ENCODE results near the gene ZFYVE21.
"Not testable (repeated sequence)": the region's sequence is repeated elsewhere in the genome, so short reads cannot be mapped to it uniquely, and the experiment has no call there.

ZFYVE21 gene

DNA sequence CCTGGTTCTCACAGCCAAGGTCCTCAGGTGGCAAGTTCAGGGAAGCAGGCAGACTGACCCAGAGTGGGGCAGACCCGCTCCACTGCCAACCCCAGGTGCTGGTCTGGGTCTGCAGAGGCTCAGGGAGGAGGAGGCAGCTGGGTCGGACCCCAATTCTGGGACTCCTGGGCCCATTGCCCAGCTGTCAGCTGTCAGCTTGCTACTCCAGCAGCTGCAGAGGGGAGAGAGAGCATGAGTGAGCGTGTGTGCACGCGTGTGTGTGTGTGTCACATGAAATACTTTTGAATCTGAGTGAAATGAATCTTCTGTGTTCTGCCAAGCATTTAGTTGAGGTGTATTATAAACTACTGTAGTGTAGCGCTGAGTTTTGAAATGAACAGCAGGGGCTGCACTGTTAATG is 31.1 kb upstream of the ZFYVE21 start:
- no peaks in the 10 kb centered on the region for H3K27me3 ChIP-seq (ENCODE audit: low read depth, low read length)
- H3K4me3 ChIP-seq (ENCODE audit: low read depth in 1 of 2, low read length in 2 of 2): no peak overlapping the region
- no peaks in the 10 kb centered on the region for H3K9me3 ChIP-seq (ENCODE audit: control insufficient read depth in 1 of 2, low read length in 2 of 2)
- peaks cover 57 to 62% of the 10 kb centered on the region in 2 donors for H3K36me3 ChIP-seq (ENCODE audit: control insufficient read depth in 1 of 2, insufficient read depth in 2 of 2, low read length in 2 of 2)
- H3K27ac ChIP-seq (ENCODE audit: low read length): no peak overlapping the region
- peaks cover 0 to 14% of the 10 kb centered on the region in 2 donors for H3K4me1 ChIP-seq (ENCODE audit: control insufficient read depth in 1 of 2, insufficient read depth in 2 of 2, low read length in 2 of 2)

DNA sequence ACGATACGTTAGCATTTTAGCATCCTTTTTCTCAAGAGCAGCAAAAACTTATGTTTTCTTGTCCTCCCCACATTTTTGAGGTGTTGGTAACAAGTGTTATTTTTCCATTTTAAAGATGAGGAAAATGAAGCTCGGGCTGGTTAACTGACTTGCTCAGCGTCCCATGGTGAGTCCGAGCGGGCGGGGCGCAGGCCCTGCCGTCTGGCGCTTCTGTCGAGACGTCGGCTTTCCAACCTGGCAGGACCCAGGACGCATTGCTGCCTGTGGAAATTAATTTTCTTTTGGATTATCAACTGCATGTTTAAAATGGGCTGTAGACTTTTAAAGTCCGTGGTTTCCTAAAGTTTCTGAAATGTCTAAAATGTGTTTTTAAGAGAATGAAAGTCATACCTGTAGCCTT is 30.7 kb upstream of the ZFYVE21 start:
- H3K4me3 ChIP-seq (ENCODE audit: low read depth in 1 of 2, low read length in 2 of 2): no peak overlapping the region
- H3K36me3 ChIP-seq (ENCODE audit: control insufficient read depth in 1 of 2, insufficient read depth in 2 of 2, low read length in 2 of 2): peaks cover 53 to 58% of the 10 kb centered on the region in 2 donors
- H3K27me3 ChIP-seq (ENCODE audit: low read depth, low read length): no peaks in the 10 kb centered on the region
- H3K9me3 ChIP-seq (ENCODE audit: control insufficient read depth in 1 of 2, low read length in 2 of 2): no peaks in the 10 kb centered on the region
- H3K4me1 ChIP-seq (ENCODE audit: control insufficient read depth in 1 of 2, insufficient read depth in 2 of 2, low read length in 2 of 2): peaks cover 0 to 17% of the 10 kb centered on the region in 2 donors
- no peak overlapping the region for H3K27ac ChIP-seq (ENCODE audit: low read length)

DNA sequence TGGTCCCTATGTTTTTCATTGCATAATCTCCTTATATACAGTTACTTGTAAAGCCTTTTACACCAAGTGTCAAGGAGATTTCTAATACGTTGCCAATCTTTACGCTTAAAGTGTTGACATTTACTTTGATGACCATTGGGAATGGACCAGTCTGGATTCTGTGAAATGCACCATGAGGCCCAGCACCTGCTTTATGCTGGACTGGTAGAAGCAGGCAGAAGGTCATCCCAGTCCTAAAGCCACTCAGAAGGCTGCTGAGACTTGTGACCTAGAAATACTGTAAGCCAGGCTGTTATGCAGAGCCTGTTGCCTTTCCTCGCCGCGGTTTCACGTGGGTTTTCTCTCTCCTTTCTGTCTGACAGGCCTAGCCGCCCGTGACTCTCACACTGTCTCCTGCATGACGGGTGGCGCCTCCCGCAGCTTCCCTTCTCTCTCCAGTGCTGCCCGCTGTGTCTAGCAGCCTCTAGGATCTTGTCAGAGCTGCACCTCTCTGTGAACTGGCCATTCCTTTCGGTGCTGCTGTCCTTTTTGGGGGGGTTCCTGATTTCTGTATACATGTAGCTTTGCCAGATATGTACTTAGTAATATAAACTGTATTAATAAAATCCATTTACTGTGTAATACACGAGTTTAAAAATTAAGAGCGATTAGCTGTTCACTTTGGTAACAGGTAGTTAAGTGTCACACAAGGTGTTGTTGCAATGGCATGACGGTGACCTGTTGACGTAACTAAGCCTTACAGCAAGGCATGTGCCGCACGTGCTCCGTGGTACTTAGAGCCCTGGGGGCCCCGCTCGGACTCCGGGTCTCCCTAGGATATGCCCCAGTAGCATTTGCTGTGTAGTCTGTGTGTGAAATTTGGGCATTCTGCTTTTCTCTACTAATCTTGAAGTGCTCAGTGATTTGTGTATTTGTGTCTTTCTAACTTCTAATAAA is 30.1 kb upstream of the ZFYVE21 start:
- Histone ChIP-seq H3K9me3 (ENCODE audit: control insufficient read depth in 1 of 2, low read length in 2 of 2) (no peaks in the 10 kb centered on the region), H3K36me3 (ENCODE audit: control insufficient read depth in 1 of 2, insufficient read depth in 2 of 2, low read length in 2 of 2) (peaks cover 53 to 54% of the 10 kb centered on the region in 2 donors), H3K27ac (ENCODE audit: low read length) (no peak overlapping the region), H3K27me3 (ENCODE audit: low read depth, low read length) (no peaks in the 10 kb centered on the region), H3K4me3 (ENCODE audit: low read depth in 1 of 2, low read length in 2 of 2) (no peak overlapping the region), H3K4me1 (ENCODE audit: control insufficient read depth in 1 of 2, insufficient read depth in 2 of 2, low read length in 2 of 2) (peaks cover 0 to 17% of the 10 kb centered on the region in 2 donors)

DNA sequence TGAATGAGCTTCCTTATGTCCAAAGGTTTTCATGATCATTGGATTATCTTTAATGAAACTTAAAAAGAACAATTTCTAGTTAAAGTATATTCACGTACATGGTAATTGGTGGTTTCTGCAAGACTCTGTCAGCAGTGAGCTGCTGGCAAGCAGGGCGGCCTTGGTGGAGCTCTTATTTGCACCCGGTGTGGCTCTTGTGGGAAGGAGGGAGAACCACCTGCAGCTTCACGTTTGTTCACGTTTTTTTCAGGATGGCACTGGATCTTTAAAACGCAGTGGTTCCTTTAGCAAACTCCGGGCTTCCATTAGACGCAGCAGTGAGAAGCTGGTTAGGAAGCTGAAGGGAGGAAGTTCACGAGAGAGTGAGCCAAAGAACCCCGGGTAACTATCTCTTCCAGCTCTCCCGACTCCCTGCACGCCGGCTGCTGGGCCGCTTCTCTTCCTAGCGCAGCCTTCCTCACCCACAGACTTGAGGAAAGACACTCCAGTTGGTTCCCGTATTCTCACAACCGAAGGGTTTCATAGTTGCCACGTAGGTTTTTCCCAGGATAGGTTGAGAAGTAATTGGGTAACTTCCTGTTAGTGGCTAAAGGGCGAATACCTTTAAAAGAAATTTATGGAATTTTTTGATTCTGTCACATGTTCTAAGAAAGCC is 28.7 kb upstream of the ZFYVE21 start:
- Histone ChIP-seq H3K9me3 (ENCODE audit: control insufficient read depth in 1 of 2, low read length in 2 of 2) (no peaks in the 10 kb centered on the region), H3K27me3 (ENCODE audit: low read depth, low read length) (no peaks in the 10 kb centered on the region), H3K4me1 (ENCODE audit: control insufficient read depth in 1 of 2, insufficient read depth in 2 of 2, low read length in 2 of 2) (peaks cover 0 to 17% of the 10 kb centered on the region in 2 donors), H3K27ac (ENCODE audit: low read length) (no peak overlapping the region), H3K4me3 (ENCODE audit: low read depth in 1 of 2, low read length in 2 of 2) (no peak overlapping the region), H3K36me3 (ENCODE audit: control insufficient read depth in 1 of 2, insufficient read depth in 2 of 2, low read length in 2 of 2) (peaks cover 45 to 47% of the 10 kb centered on the region in 2 donors)

DNA sequence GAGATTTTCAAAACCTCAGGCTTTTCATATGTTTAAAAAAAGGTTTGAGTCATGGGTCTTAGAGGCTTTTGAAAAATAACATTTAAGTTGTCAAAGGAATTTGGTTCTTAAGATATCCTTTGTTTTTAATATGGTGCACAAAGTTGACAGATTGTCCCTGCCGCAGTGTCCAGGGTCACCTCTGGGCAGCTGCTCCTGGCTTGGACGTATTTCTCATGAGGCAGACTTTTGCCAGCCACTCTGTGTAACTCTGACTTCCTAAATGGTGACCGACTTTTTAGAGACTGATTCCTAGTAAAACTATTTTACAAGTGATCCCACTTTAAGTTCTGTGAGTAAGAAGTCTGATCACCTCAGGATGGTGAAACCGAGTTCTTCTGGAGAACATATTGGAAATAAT is 27.9 kb upstream of the ZFYVE21 start:
- H3K27me3 ChIP-seq (ENCODE audit: low read depth, low read length): no peaks in the 10 kb centered on the region
- no peak overlapping the region for H3K4me3 ChIP-seq (ENCODE audit: low read depth in 1 of 2, low read length in 2 of 2)
- H3K36me3 ChIP-seq (ENCODE audit: control insufficient read depth in 1 of 2, insufficient read depth in 2 of 2, low read length in 2 of 2): peaks cover 45 to 53% of the 10 kb centered on the region in 2 donors
- no peaks in the 10 kb centered on the region for H3K9me3 ChIP-seq (ENCODE audit: control insufficient read depth in 1 of 2, low read length in 2 of 2)
- peaks cover 0 to 17% of the 10 kb centered on the region in 2 donors for H3K4me1 ChIP-seq (ENCODE audit: control insufficient read depth in 1 of 2, insufficient read depth in 2 of 2, low read length in 2 of 2)
- H3K27ac ChIP-seq (ENCODE audit: low read length): no peak overlapping the region

DNA sequence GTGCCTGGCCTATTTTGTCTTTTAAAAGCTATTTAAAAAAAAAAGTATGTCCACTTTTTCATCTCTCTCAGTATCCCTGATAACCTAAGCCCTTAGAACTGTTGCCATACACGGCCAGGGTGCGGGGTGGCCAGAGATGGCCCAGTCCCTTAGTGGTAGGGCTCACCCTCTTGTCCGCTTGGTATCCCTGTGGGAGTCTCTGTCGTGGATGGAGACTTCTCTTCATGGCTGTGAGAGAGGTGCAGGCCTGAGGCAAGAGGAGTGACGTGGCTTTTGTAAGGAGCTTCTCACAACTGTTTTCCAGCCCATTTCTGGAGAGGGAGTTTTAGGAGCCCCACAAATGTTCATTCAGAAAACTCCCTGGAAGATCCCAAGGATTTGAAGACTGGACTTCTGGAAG is 27.2 kb upstream of the ZFYVE21 start:
- Histone ChIP-seq H3K27ac (ENCODE audit: low read length) (no peak overlapping the region), H3K4me1 (ENCODE audit: control insufficient read depth in 1 of 2, insufficient read depth in 2 of 2, low read length in 2 of 2) (peaks cover 0 to 17% of the 10 kb centered on the region in 2 donors), H3K36me3 (ENCODE audit: control insufficient read depth in 1 of 2, insufficient read depth in 2 of 2, low read length in 2 of 2) (peaks cover 41 to 53% of the 10 kb centered on the region in 2 donors), H3K27me3 (ENCODE audit: low read depth, low read length) (no peaks in the 10 kb centered on the region), H3K4me3 (ENCODE audit: low read depth in 1 of 2, low read length in 2 of 2) (no peak overlapping the region), H3K9me3 (ENCODE audit: control insufficient read depth in 1 of 2, low read length in 2 of 2) (no peaks in the 10 kb centered on the region)

DNA sequence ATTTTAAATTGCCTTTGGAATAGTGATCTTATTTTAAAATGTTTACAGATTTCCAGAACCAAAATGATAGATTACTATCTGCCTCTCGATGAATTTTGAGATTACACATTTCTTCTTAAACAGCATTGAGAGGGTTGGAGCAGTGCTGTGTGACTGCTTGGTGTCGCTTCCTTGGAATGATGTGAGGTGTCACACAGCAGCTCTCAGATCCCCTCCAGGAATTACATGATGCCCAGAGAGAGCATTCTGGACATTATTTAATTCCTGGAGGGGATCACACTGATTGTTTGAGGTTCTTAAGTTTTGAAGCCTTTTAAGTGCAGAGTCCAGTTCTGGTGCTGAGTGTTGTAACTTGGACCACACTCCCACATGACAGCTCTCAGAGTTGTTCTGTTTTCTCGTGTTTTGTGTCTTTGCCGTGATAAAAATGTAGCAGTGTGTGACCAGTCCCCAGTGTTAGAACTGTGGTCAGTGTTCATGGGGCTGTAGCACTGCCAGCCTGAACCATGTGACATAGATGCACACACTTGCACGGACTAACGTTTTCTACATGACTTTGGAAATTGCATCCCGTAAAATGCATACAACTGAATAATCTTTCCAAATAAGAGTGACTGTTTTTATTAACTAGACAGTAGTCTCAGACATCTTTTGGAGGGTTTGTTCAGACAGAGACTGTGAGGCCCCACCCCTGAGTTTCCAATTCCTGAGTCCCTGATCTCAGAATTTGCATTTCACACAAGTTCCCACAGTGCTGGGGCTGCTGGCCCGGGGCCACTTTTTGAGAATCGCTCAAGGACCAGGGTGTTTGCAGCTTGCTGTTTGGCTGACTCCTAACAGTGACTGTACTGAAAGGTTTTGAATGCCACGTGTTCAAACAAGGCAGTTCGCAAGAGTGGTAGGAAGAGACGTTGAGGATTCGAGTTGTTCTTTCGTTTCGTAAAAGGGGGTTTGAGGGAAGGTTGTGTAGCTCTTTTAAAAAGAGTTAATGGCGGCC is 26.4 kb upstream of the ZFYVE21 start:
- Histone ChIP-seq H3K9me3 (ENCODE audit: control insufficient read depth in 1 of 2, low read length in 2 of 2) (no peaks in the 10 kb centered on the region), H3K27ac (ENCODE audit: low read length) (no peak overlapping the region), H3K27me3 (ENCODE audit: low read depth, low read length) (no peaks in the 10 kb centered on the region), H3K36me3 (ENCODE audit: control insufficient read depth in 1 of 2, insufficient read depth in 2 of 2, low read length in 2 of 2) (peaks cover 43 to 54% of the 10 kb centered on the region in 2 donors), H3K4me1 (ENCODE audit: control insufficient read depth in 1 of 2, insufficient read depth in 2 of 2, low read length in 2 of 2) (peaks cover 0 to 17% of the 10 kb centered on the region in 2 donors), H3K4me3 (ENCODE audit: low read depth in 1 of 2, low read length in 2 of 2) (no peak overlapping the region)

DNA sequence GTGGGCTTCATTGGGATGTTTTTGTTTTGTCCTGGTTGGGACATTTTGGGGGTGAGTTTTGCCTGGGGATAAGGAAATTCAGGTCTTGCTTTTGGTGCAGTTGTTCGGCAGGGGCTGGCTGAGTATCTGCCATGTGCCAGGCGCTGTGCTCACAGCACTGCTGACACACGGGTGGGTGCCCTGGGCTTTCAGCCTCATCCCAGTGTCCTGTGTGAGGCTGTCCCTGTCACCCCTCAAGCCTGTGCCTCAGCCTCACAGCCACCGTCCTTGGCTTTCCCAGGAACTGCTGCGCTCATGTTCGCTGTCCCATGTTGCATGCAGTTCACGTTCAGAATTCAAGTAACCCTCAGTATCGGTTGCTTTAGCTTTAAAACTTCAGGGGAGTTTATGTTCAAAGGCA is 25.3 kb upstream of the ZFYVE21 start:
- no peaks in the 10 kb centered on the region for H3K9me3 ChIP-seq (ENCODE audit: control insufficient read depth in 1 of 2, low read length in 2 of 2)
- no peaks in the 10 kb centered on the region for H3K27me3 ChIP-seq (ENCODE audit: low read depth, low read length)
- peaks cover 40 to 50% of the 10 kb centered on the region in 2 donors for H3K36me3 ChIP-seq (ENCODE audit: control insufficient read depth in 1 of 2, insufficient read depth in 2 of 2, low read length in 2 of 2)
- H3K27ac ChIP-seq (ENCODE audit: low read length): no peak overlapping the region
- H3K4me3 ChIP-seq (ENCODE audit: low read depth in 1 of 2, low read length in 2 of 2): no peak overlapping the region
- peaks cover 0 to 12% of the 10 kb centered on the region in 2 donors for H3K4me1 ChIP-seq (ENCODE audit: control insufficient read depth in 1 of 2, insufficient read depth in 2 of 2, low read length in 2 of 2)

DNA sequence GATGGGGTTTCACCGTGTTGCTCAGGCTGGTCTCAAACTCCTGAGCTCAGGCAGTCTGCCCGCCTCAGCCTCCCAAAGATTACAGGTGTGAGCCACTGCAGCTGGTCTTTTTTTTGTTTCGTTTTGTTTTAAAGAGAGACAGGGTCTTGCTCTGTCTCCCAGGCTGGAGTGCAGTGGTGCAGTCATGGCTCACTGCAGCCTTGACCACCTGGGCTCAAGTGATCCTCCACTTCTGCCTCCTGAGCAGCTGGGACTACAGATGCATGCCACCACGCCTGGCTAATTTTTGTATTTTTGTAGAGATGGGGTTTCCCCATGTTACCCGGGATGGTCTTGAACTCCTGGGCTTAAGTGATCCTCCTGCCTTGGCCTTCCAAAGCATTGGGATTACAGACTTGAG is 24.0 kb upstream of the ZFYVE21 start:
- H3K9me3 ChIP-seq (ENCODE audit: control insufficient read depth in 1 of 2, low read length in 2 of 2); H3K27me3 ChIP-seq (ENCODE audit: low read depth, low read length); H3K27ac ChIP-seq (ENCODE audit: low read length); H3K4me3 ChIP-seq (ENCODE audit: low read depth in 1 of 2, low read length in 2 of 2): not testable (repeated sequence)
- Histone ChIP-seq H3K4me1 (ENCODE audit: control insufficient read depth in 1 of 2, insufficient read depth in 2 of 2, low read length in 2 of 2) (peaks cover 0 to 24% of the 10 kb centered on the region in 2 donors), H3K36me3 (ENCODE audit: control insufficient read depth in 1 of 2, insufficient read depth in 2 of 2, low read length in 2 of 2) (peaks cover 30 to 42% of the 10 kb centered on the region in 2 donors)

DNA sequence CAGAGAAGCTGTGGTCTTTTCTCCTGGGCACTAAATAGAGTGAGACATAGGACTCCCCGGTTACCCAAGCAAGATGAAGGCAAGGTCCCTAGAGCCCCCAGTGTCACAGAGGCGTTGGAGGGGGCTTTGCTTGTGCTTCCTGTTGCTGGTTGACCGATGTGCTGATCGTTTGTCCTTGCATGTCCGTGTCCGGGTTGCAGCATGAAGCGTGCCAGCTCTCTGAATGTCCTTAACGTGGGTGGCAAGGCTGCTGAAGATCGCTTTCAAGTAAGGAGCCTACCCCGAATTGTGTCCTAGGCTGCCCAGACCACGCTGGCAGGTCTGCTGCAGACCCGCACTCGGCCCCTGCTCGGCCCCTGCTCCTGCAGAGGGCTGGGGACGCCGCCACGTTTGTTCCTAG is 23.5 kb upstream of the ZFYVE21 start:
- H3K36me3 ChIP-seq (ENCODE audit: control insufficient read depth in 1 of 2, insufficient read depth in 2 of 2, low read length in 2 of 2): peaks cover 27 to 38% of the 10 kb centered on the region in 2 donors
- no peak overlapping the region for H3K27ac ChIP-seq (ENCODE audit: low read length)
- no peaks in the 10 kb centered on the region for H3K9me3 ChIP-seq (ENCODE audit: control insufficient read depth in 1 of 2, low read length in 2 of 2)
- peaks cover 4 to 29% of the 10 kb centered on the region in 2 donors for H3K4me1 ChIP-seq (ENCODE audit: control insufficient read depth in 1 of 2, insufficient read depth in 2 of 2, low read length in 2 of 2)
- no peak overlapping the region for H3K4me3 ChIP-seq (ENCODE audit: low read depth in 1 of 2, low read length in 2 of 2)
- H3K27me3 ChIP-seq (ENCODE audit: low read depth, low read length): no peaks in the 10 kb centered on the region
